Nephron (organoid): ENCODE data around the gene ADGRL3.
"Not testable (repeated sequence)": the region's sequence is repeated elsewhere in the genome, so short reads cannot be mapped to it uniquely, and the experiment has no call there.

Source experiments
- H3K27ac Mint-ChIP-seq, 3 experiments: 2 replicates each; pipeline ENCODE4 v1.8.0; 2020; ENCODE audit warnings: mixed read lengths in 3 of 3, mild to moderate bottlenecking in 2 of 3, moderate library complexity in 1 of 3
- H3K27me3 Mint-ChIP-seq: 2 replicates; pipeline ENCODE4 v1.8.0; 2021; ENCODE audit warnings: low read depth, mild to moderate bottlenecking, moderate library complexity, mixed read lengths
- H3K36me3 Mint-ChIP-seq: 2 replicates; pipeline ENCODE4 v1.8.0; 2020; ENCODE audit warnings: low read depth, mixed read lengths
- H3K4me1 Mint-ChIP-seq: 2 replicates; pipeline ENCODE4 v1.8.0; 2020; ENCODE audit warnings: mixed read lengths
- H3K4me3 Mint-ChIP-seq, 3 experiments: 2 replicates each; pipeline ENCODE4 v1.8.0; 2020; ENCODE audit warnings: mild to moderate bottlenecking in 3 of 3, mixed read lengths in 3 of 3, moderate library complexity in 2 of 3
- H3K9me3 Mint-ChIP-seq: 2 replicates; pipeline ENCODE4 v1.8.0; 2020; ENCODE audit warnings: mixed read lengths
- TF ChIP-seq, protein P1 (sequence below), 3 experiments: fragments of 200-600 bp; sonication (generic); IDR thresholded peaks; one replicate each; pipeline ENCODE4 v1.5.0; 2021; ENCODE audit warnings: antibody characterized with exemption in 3 of 3; ENCODE audit not compliant: unreplicated experiment in 3 of 3

Gene ADGRL3

DNA sequence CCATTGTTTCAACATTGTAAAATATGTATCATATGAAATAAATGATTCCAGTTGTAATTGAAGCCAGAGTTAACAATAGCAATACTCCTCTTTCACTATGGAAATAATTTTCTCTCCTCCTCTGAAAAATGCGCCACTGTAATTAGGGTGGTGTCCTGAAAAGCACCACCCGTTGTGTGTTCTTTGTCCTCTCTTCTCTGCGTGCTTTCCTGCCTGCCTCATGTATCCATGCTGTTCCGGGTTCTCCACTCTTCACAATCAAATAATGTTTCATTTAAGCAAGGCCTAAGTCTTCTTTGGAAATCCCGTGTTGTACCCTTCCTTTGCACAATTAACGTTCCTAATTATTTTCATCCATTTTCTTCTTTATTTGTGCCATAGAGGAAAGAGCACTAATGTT, 293.3 kb downstream of the ADGRL3 start:
- no peaks in the 10 kb centered on the region for H3K9me3 Mint-ChIP-seq
- TF ChIP-seq, protein P1, sequence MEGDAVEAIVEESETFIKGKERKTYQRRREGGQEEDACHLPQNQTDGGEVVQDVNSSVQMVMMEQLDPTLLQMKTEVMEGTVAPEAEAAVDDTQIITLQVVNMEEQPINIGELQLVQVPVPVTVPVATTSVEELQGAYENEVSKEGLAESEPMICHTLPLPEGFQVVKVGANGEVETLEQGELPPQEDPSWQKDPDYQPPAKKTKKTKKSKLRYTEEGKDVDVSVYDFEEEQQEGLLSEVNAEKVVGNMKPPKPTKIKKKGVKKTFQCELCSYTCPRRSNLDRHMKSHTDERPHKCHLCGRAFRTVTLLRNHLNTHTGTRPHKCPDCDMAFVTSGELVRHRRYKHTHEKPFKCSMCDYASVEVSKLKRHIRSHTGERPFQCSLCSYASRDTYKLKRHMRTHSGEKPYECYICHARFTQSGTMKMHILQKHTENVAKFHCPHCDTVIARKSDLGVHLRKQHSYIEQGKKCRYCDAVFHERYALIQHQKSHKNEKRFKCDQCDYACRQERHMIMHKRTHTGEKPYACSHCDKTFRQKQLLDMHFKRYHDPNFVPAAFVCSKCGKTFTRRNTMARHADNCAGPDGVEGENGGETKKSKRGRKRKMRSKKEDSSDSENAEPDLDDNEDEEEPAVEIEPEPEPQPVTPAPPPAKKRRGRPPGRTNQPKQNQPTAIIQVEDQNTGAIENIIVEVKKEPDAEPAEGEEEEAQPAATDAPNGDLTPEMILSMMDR (IDR thresholded peaks at IDR 0.05; ENCODE audit: unreplicated experiment in 3 of 3), result no peak
- no peak overlapping the region for H3K27ac Mint-ChIP-seq
- no peaks in the 10 kb centered on the region for H3K4me1 Mint-ChIP-seq
- H3K27me3 Mint-ChIP-seq, result no peaks in the 10 kb centered on the region
- H3K36me3 Mint-ChIP-seq, result no peaks in the 10 kb centered on the region
- no peak overlapping the region for H3K4me3 Mint-ChIP-seq

- no peak overlapping the region for H3K27ac Mint-ChIP-seq
- H3K27me3 Mint-ChIP-seq, result no peaks in the 10 kb centered on the region
- H3K9me3 Mint-ChIP-seq, result no peaks in the 10 kb centered on the region
- TF ChIP-seq, protein P1 (IDR thresholded peaks at IDR 0.05; ENCODE audit: unreplicated experiment in 3 of 3), result no peak
- H3K4me3 Mint-ChIP-seq, result no peak overlapping the region
- H3K4me1 Mint-ChIP-seq, result peaks cover 10% of the 10 kb centered on the region
- peaks cover 6% of the 10 kb centered on the region for H3K36me3 Mint-ChIP-seq
Observed at GRCh38 chr4:61500883-61501282, 300.8 kb downstream of the ADGRL3 start.

DNA sequence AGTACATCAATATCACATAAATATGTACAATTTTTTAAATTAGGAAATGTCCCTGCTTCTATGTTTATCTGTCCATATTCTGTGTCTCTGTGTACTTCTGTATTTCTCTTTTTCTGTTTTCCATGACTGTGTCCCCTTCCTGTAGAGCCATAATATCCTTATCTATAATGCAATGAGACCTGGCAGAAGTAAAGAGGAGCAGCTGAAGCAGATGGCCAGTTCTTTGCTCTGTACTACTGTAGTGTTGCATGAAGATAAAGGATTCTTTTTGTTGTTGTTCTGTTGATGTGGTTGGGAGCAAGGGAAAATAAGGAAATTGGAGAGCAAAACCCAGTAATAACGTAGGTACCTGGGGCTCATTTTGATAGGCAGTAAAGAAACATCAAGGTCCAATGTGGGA, 301.7 kb downstream of the ADGRL3 start:
- peaks cover 11% of the 10 kb centered on the region for H3K4me1 Mint-ChIP-seq
- no peak overlapping the region for H3K4me3 Mint-ChIP-seq
- TF ChIP-seq, protein P1 (IDR thresholded peaks at IDR 0.05; ENCODE audit: unreplicated experiment in 3 of 3), result no peak
- no peaks in the 10 kb centered on the region for H3K9me3 Mint-ChIP-seq
- peaks cover 6% of the 10 kb centered on the region for H3K36me3 Mint-ChIP-seq
- no peak overlapping the region for H3K27ac Mint-ChIP-seq
- no peaks in the 10 kb centered on the region for H3K27me3 Mint-ChIP-seq

GRCh38 chr4:61505773-61506685, 305.9 kb downstream of the ADGRL3 start:
- Mint-ChIP-seq H3K36me3 (peaks cover 15% of the 10 kb centered on the region), H3K4me1 (peaks cover 15% of the 10 kb centered on the region), H3K4me3 (no peak overlapping the region), H3K9me3 (peaks cover 13% of the 10 kb centered on the region), H3K27me3 (no peaks in the 10 kb centered on the region), H3K27ac (no peak overlapping the region)
- TF ChIP-seq, protein P1 (IDR thresholded peaks at IDR 0.05; ENCODE audit: unreplicated experiment in 3 of 3), result no peak

- Mint-ChIP-seq H3K36me3 (peaks cover 16% of the 10 kb centered on the region), H3K9me3 (peaks cover 13% of the 10 kb centered on the region), H3K4me3 (no peak overlapping the region), H3K4me1 (peaks cover 10% of the 10 kb centered on the region), H3K27ac (peak overlapping the region in 1 of 3 experiments; percentile 56), H3K27me3 (no peaks in the 10 kb centered on the region)
- TF ChIP-seq, protein P1 (IDR thresholded peaks at IDR 0.05; ENCODE audit: unreplicated experiment in 3 of 3), result no peak
Observed at GRCh38 chr4:61507091-61507490, 307.0 kb downstream of the ADGRL3 start.

DNA sequence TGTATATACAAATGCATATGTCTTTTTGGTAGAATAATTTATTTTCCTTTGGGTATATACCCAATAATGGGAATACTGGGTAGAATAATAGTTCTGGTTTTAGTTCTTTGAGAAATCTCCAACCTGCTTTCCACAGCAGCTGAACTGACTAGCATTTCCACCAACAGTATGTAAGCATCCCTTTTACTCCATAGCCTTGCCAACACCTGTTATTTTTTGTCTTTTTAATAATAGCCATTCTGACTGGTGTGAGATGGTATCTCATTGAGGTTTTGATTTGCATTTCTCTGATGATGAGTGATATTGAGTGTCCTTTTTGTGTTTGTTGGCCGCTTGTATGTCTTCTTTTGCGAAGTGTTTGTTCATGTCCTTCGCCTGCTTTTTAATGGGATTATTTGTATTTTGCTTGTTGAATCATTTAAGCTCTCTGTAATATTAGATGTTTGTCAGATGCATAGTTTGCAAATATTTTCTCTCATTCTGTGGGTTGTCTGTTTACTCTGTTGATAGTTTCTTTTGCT, 309.7 kb downstream of the ADGRL3 start:
- Mint-ChIP-seq H3K9me3 (peaks cover 13% of the 10 kb centered on the region), H3K36me3 (peaks cover 16% of the 10 kb centered on the region), H3K4me1 (peaks cover 14% of the 10 kb centered on the region)
- not testable (repeated sequence) for H3K4me3 Mint-ChIP-seq, H3K27me3 Mint-ChIP-seq, H3K27ac Mint-ChIP-seq
